RWPE1 (cell line): ENCODE measurements around the gene ADGRL3.

ENCODE experiments used
- CTCF ChIA-PET: fragments of 350-600 bp; sonication (Branson Sonifier 250); formaldehyde crosslinking; extraction: SDS; loops from one replicate; lab custom pipeline; 2021; lab: Yijun Ruan, JAX
- POLR2A ChIA-PET: fragments of 400-600 bp; formaldehyde crosslinking; extraction: SDS; loops from one replicate; lab custom pipeline; 2020; ENCODE audit warnings: antibody characterized with exemption; ENCODE audit not compliant: low non-redundant PET; lab: Yijun Ruan, JAX
- DNase-seq: peaks from one replicate; pipeline ENCODE4 v3.0.0; 2012; ENCODE audit warnings: low spot score
- H3K27ac ChIP-seq: fragments of 450-650 bp; 2 replicates; pipeline ENCODE4 v1.5.1; 2017
- CTCF ChIP-seq: fragments of 450-650 bp; conservative IDR thresholded peaks from 2 replicates; pipeline ENCODE4 v1.5.1; 2017; ENCODE audit warnings: low read depth, mild to moderate bottlenecking

The ADGRL3 gene

DNA sequence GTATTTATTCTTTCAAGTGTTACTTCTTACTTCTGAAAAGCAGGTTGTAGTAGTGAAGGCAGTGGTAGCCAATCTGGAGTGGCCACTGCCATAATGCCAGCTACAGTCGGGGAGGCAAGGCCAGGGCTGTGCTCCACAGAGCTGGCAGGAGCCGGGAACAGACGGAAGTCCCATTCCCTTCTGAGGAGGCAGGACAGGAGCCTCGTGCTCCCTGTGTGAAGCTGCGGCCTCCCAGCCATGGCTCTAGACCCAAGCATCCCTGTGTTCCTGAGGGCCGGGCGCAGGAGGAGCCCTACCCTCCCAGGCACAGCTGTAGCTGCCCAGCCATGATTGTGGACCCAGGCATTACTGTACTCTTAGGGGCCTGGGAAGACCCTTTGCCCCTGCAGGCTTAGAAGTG lies 461.8 kb downstream of the ADGRL3 start:
- no peak for TF ChIP-seq CTCF
- DNase-seq = no peak

GRCh38 chr4:61662362-61662761 lies 462.2 kb downstream of the ADGRL3 start:
- ChIA-PET CTCF (no interaction called here), POLR2A (no interaction called here)
- no peak overlapping the region for H3K27ac ChIP-seq
- no peak for DNase-seq
- TF ChIP-seq CTCF = no peak

More for the DNA sequence above, 461.8 kb downstream of the ADGRL3 start:
- no peak overlapping the region for H3K27ac ChIP-seq
- ChIA-PET CTCF (no interaction called here), POLR2A (no interaction called here)

DNA sequence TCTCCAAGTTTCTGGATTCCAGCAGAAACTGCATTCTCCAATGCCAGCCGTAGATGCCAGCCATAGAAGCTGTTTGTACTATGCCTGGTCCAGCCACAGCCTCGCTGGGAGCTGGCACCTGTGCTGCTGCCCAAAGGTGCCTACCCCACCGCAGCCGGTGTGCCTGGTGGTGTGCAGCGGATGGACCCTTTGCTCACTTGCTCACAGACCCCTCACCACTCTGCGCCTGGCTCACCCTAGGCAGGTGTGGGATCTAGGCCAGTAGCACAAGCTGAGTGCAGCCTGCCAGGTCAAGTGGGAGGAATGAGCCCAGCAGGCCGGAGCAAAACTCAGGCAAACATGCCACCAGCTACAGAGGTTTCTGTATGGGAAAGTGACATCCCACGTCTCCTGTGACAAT lies 463.2 kb downstream of the ADGRL3 start:
- CTCF ChIA-PET = no interaction called here
- no peak for TF ChIP-seq CTCF
- no peak for DNase-seq
- POLR2A ChIA-PET = no interaction called here
- no peak overlapping the region for H3K27ac ChIP-seq

GRCh38 chr4:61665649-61666048 lies 465.5 kb downstream of the ADGRL3 start:
- no peak for TF ChIP-seq CTCF
- ChIA-PET CTCF (no interaction called here), POLR2A (no interaction called here)
- DNase-seq = no peak
- H3K27ac ChIP-seq = no peak overlapping the region

DNA sequence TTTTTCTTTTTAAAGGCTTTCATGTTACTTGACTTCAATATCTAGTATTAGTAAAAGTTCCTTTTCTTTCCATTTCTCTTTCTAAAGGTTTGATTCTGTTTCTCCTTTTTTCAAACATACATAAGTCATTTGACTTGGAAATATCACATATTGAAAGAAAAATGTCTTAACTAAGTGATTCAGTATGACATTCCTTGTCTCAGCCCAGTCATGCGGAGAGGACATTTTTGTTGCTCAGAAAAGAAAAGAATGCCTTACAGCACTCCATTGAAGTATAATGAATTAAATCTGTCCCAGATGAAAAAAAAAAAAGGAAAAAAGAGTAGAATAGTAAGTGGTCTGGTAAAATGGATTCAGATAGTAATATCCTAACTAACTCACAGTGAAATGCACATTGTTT lies 466.1 kb downstream of the ADGRL3 start:
- H3K27ac ChIP-seq = no peak overlapping the region
- no peak for TF ChIP-seq CTCF
- no peak for DNase-seq
- POLR2A ChIA-PET = no interaction called here
- CTCF ChIA-PET = no interaction called here

DNA sequence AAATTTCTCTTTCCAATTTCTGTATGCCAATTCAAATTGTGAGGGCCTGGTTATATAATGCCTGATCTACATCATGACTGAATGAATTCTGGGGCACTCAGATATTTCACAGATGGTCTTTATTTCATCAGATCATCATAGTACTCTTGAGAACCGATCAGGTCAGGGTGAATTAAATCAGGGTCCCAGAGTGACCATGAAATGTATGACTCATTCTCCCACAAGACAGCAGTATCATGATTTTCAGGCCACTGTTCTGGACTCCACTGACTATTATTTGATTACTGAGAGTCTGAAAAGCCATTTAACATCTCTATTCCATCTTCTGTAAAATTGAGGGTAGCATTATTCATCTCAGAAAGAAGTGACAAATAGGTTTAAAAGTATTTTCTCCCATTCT lies 471.5 kb downstream of the ADGRL3 start:
- H3K27ac ChIP-seq = no peak overlapping the region
- CTCF ChIA-PET = no interaction called here
- DNase-seq = no peak
- TF ChIP-seq CTCF = no peak
- POLR2A ChIA-PET = no interaction called here

DNA sequence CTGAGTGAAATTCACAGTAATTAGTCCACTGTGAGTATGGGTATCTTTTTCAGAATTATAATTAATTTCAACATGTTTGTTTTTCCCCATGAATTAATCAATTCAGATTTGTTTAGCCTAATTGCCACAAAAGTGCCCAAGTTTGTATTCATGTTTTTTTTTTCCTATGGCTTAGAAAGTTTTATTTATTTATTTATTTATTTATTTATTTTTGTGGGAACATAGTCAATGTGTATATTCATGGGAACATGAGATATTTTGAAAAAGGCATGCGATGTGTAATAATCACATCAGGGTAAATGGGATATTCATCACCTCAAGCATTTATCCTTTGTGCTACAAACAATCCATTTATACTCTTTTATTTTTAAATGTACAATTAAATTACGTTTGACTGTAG lies 475.3 kb downstream of the ADGRL3 start:
- no peak overlapping the region for H3K27ac ChIP-seq
- ChIA-PET CTCF (no interaction called here), POLR2A (no interaction called here)
- TF ChIP-seq CTCF = no peak
- DNase-seq = no peak
